Kidney (tissue), 14 donors: ENCODE data around the gene RNF145. TPM values are rescaled to one million over a fixed set of nuclear protein-coding genes. Genes with fewer than 3 reads are reported as not detected.

ENCODE experiments used
- DNase-seq, 5 donors: peaks; one replicate each; pipeline ENCODE4 v3.0.0-alpha.2; 2013 to 2020
- FAIRE-seq: peaks from 2 replicates; lab custom pipeline; 2012; peaks lifted over from hg19 to GRCh38; lab: Jason Lieb, UNC
- H3K27ac ChIP-seq, 2 donors: one replicate each; pipeline ENCODE4 v1.7.0; 2013; ENCODE audit warnings: low read depth in 2 of 2, low read length in 2 of 2, inconsistent platforms in 1 of 2
- H3K27me3 ChIP-seq: one replicate; pipeline ENCODE4 v1.7.1; 2013; ENCODE audit warnings: low read length, inconsistent platforms; ENCODE audit not compliant: control insufficient read depth, insufficient read depth
- H3K36me3 ChIP-seq, 3 donors: one replicate each; pipeline versions ENCODE4 v1.7.0 to v1.7.1; 2013; ENCODE audit warnings: low read length in 3 of 3, control low read depth in 1 of 3, inconsistent platforms in 1 of 3; ENCODE audit not compliant: insufficient read depth in 3 of 3, control insufficient read depth in 2 of 3
- H3K4me1 ChIP-seq, 3 donors: one replicate each; pipeline versions ENCODE4 v1.7.0 to v1.7.1; 2013; ENCODE audit warnings: low read length in 3 of 3, inconsistent platforms in 1 of 3, low read depth in 1 of 3; ENCODE audit not compliant: control insufficient read depth in 2 of 3, insufficient read depth in 2 of 3
- H3K4me3 ChIP-seq, 3 donors: one replicate each; pipeline versions ENCODE4 v1.7.0 to v1.8.1; 2013; ENCODE audit warnings: low read length in 3 of 3, control low read depth in 1 of 3, inconsistent platforms in 1 of 3
- H3K9ac ChIP-seq, 3 donors: one replicate each; pipeline versions ENCODE4 v1.7.0 to v1.7.1; 2013; ENCODE audit warnings: low read length in 3 of 3, control low read depth in 1 of 3, inconsistent platforms in 1 of 3
- H3K9me3 ChIP-seq, 3 donors: one replicate each; pipeline versions ENCODE4 v1.7.0 to v1.7.1; 2013; ENCODE audit warnings: low read length in 3 of 3, control low read depth in 1 of 3, inconsistent platforms in 1 of 3; ENCODE audit not compliant: control insufficient read depth in 2 of 3, insufficient read depth in 1 of 3
- intact Hi-C: fragments of 100-400 bp; cut with DNase I; formaldehyde crosslinking; loops from one replicate; pipeline ENCODE4 v1.11.1; 2022
- polyA plus RNA-seq: library from polyadenylated mRNA; stranded (reverse); fragments of 350-450 nt; fragmentation: Illumina TruSeq; extraction: RNeasy Lipid Tissue Mini Kit (QIAGEN cat#74804); gene quantifications from one replicate; pipeline ENCODE4 v1.2.3, GENCODE V29; 2014; ENCODE audit warnings: low read depth, low replicate concordance; ENCODE audit not compliant: insufficient read depth
- total RNA-seq: library from RNA; stranded (reverse); fragmentation: NEBNext Ultra II Directional; extraction: Animal tissue kit (Norgen Biotek cat#: 25700); gene quantifications from one replicate; pipeline ENCODE4 v1.2.1, GENCODE V29; 2021
- TF ChIP-seq, protein P1 (sequence below): IDR thresholded peaks from 3 replicates; pipeline ENCODE4 v1.5.1; 2012; ENCODE audit warnings: mild to moderate bottlenecking, moderate library complexity, borderline replicate concordance; ENCODE audit not compliant: insufficient read depth; ENCODE audit errors: extremely low read depth
- donor health status: control.
- donor health status: control.
- donor health status: control.
- donor health status: control.
- donor health status: control.
- donor health status: DM: yes; HTN: yes; CAD: no.
- donor health status: Normal renal cell carcinoma (clear cell type).

The RNF145 gene
- total and polyA plus RNA-seq, 2 donors from 2014 or later = 29.6 to 66.5 TPM

DNA sequence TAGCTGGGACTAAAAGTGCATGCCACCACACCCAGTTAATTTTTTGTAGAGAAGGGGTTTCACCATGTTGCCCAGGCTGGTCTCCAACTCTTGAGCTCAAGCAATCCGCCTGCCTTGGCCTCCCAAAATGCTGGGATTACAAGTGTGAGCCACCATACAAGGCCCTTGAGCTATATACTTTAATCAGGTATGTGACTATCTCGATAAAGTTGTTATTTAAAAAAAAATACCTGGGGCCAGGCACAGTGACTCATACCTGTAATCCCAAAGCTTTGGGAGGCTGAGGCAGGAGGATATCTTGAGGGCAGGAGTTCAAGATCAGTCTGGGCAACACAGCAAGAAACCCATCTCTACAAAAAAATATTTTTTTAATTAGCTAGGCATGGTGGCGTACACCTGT lies 19.2 kb downstream of the RNF145 start:
- no peak overlapping the region for H3K9ac ChIP-seq
- DNase-seq = no peak
- H3K9me3 ChIP-seq = no peaks in the 10 kb centered on the region
- peaks cover 0 to 3% (median 2%) of the 10 kb centered on the region in 3 donors for H3K36me3 ChIP-seq
- intact Hi-C loops = no loop called here
- no peaks in the 10 kb centered on the region for H3K4me1 ChIP-seq
- TF ChIP-seq, protein P1, sequence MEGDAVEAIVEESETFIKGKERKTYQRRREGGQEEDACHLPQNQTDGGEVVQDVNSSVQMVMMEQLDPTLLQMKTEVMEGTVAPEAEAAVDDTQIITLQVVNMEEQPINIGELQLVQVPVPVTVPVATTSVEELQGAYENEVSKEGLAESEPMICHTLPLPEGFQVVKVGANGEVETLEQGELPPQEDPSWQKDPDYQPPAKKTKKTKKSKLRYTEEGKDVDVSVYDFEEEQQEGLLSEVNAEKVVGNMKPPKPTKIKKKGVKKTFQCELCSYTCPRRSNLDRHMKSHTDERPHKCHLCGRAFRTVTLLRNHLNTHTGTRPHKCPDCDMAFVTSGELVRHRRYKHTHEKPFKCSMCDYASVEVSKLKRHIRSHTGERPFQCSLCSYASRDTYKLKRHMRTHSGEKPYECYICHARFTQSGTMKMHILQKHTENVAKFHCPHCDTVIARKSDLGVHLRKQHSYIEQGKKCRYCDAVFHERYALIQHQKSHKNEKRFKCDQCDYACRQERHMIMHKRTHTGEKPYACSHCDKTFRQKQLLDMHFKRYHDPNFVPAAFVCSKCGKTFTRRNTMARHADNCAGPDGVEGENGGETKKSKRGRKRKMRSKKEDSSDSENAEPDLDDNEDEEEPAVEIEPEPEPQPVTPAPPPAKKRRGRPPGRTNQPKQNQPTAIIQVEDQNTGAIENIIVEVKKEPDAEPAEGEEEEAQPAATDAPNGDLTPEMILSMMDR = no peak
- FAIRE-seq = no peak
- H3K4me3 ChIP-seq = no peak overlapping the region
- no peak overlapping the region for H3K27ac ChIP-seq
- H3K27me3 ChIP-seq = no peaks in the 10 kb centered on the region

GRCh38 chr5:159189310-159189709 lies 20.0 kb downstream of the RNF145 start:
- TF ChIP-seq, protein P1 = no peak
- Histone ChIP-seq H3K9ac (no peak overlapping the region), H3K4me3 (no peak overlapping the region), H3K9me3 (no peaks in the 10 kb centered on the region), H3K4me1 (no peaks in the 10 kb centered on the region), H3K27ac (no peak overlapping the region), H3K36me3 (peaks cover 0 to 3% (median 2%) of the 10 kb centered on the region in 3 donors), H3K27me3 (no peaks in the 10 kb centered on the region)
- FAIRE-seq (no peak), DNase-seq (no peak)
- intact Hi-C loops = no loop called here

DNA sequence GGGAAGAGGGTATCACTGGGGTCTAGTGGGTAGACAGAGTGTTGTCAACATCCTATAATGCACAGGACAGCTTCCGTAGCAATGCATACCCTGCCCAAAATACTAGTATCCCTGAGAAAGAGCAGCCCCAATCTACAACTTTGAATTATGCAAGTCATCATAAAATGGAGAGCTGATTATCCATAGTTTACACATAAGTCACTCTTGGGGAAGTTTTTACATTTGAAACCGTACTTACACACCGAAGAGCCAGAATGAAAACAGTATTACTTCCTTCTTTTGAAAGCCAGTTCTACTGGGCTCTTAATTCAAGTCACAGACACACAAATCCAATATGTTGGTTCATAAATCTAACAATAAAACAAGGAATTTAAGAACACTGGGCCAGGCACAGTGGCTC lies 21.6 kb downstream of the RNF145 start:
- Histone ChIP-seq H3K4me1 (no peaks in the 10 kb centered on the region), H3K36me3 (no peaks in the 10 kb centered on the region), H3K27me3 (no peaks in the 10 kb centered on the region), H3K9ac (no peak overlapping the region), H3K4me3 (no peak overlapping the region), H3K9me3 (no peaks in the 10 kb centered on the region), H3K27ac (no peak overlapping the region)
- TF ChIP-seq, protein P1 = no peak
- intact Hi-C loops = no loop called here
- FAIRE-seq (no peak), DNase-seq (no peak)

DNA sequence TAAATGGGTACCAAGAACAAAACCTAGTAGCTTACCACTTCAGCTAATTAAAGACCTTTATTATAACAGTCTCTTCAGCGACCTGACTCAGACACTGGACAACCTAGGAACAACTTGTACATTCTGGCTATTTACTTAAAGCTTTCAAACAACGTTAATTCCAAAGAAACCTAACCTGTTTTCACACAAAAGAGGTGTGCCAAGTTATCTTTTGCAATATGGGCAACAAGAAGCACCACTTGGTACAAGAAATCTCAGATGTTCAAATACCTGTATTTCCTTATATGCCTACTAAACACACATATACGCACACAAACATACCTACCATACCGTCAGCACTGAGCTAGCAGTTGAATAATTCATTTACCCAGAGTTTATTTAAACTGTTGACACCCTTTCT lies 23.0 kb downstream of the RNF145 start:
- no peak for FAIRE-seq
- no peak overlapping the region for H3K27ac ChIP-seq
- H3K4me1 ChIP-seq = no peaks in the 10 kb centered on the region

More for the DNA sequence above, 23.0 kb downstream of the RNF145 start:
- Histone ChIP-seq H3K4me3 (no peak overlapping the region), H3K9me3 (no peaks in the 10 kb centered on the region), H3K9ac (no peak overlapping the region), H3K27me3 (no peaks in the 10 kb centered on the region), H3K36me3 (no peaks in the 10 kb centered on the region)
- TF ChIP-seq, protein P1 = no peak
- DNase-seq = no peak
- intact Hi-C loops = no loop called here
